Prostate gland (tissue), 2 donors: ENCODE data around the gene SRMS.

ENCODE experiments used
- CTCF ChIP-seq, 4 experiments: fragments of 200-600 bp in 2 of 4; fragments of 450-650 bp in 2 of 4; sonication (generic) in 2 of 4; IDR thresholded peaks; 1 replicate in 3 of 4; 2 replicates in 1 of 4; pipeline ENCODE4 v1.5.1; 2016 to 2019; ENCODE audit warnings: antibody characterized with exemption in 4 of 4, mild to moderate bottlenecking in 2 of 4, moderate library complexity in 2 of 4
- POLR2A ChIP-seq: fragments of 450-650 bp; IDR thresholded peaks from one replicate; pipeline ENCODE4 v1.6.1; 2016; ENCODE audit warnings: antibody characterized with exemption, mild to moderate bottlenecking
- POLR2AphosphoS5 ChIP-seq: sonication (generic); formaldehyde crosslinking; IDR thresholded peaks from one replicate; pipeline ENCODE4 v1.6.1; 2017; ENCODE audit warnings: antibody characterized with exemption

GRCh38 chr20:63525971-63526370, 21.6 kb downstream of the SRMS start:
- TF ChIP-seq CTCF (IDR thresholded peaks at IDR 0.05) = no peak
- TF ChIP-seq POLR2A = no peak
- no peak for TF ChIP-seq POLR2AphosphoS5
